ENCODE data around the gene SLC12A3. TPM values are rescaled to one million over a fixed set of nuclear protein-coding genes. Genes with fewer than 3 reads are reported as not detected.

Gene SLC12A3
- total and polyA plus RNA-seq, 4 experiments from 2014 or later: not detected

DNA sequence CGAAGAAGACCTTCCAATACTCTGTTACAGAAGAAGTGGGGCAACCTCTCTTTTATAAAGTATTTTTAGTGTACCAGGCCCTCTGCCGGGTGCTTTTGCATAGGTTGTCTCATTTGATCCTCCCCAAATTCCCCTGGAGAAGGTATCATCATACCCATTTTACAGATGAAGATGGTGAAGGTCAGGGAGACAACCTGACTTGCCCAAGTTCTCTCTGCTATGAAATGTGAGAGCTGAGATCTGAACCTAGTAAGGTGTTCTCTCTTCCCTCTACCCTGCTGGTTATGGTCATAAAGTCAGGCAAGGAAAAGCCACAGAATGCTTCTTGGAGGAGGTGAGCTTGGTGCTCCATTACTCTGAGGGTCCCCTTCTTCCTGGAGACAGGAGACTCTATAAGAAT lies 38.9 kb downstream of the SLC12A3 start:
- peak overlapping the region in 1 of 7 donors; percentile 24 for H3K27ac Mint-ChIP-seq
- H3K27me3 ChIP-seq (ENCODE audit: insufficient read depth, low read length): no peaks in the 10 kb centered on the region
- CTCF ChIA-PET (ENCODE audit: partially characterized antibody): no interaction called here

DNA sequence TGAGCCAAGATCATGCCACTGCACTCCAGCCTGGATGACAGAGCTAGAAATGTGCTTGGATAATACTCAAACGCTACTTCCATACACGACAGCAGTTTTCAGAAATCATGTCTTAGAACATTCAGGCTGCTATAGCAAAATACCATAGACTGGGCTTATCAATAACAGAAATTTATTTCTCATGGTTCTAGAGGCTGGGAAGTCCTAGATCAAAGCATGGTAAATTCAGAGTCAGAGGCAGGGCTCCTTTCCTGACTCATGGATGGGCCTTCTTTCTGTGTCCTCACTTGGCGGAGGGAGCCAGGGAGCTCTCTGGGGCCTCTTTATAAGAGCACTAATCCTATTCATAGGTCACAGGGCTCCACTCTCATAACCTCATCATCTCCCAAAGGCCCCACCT lies 42.4 kb downstream of the SLC12A3 start:
- H3K4me3 ChIP-seq (ENCODE audit: low read length in 2 of 2): no peak overlapping the region
- peaks cover 10% of the 10 kb centered on the region for H3K4me1 ChIP-seq (ENCODE audit: insufficient read depth, low read length)
- H3K27me3 ChIP-seq (ENCODE audit: insufficient read depth, low read length): no peaks in the 10 kb centered on the region
- H3K36me3 Mint-ChIP-seq: no peaks in the 10 kb centered on the region
- no peak overlapping the region for H3K27ac Mint-ChIP-seq
- peaks cover 0 to 5% of the 10 kb centered on the region in 2 donors for H3K27me3 Mint-ChIP-seq
- no peaks in the 10 kb centered on the region for H3K9me3 ChIP-seq (ENCODE audit: control insufficient read depth in 1 of 2, low read length in 2 of 2)
- H3K36me3 ChIP-seq (ENCODE audit: insufficient read depth, low read length): no peaks in the 10 kb centered on the region
- peaks cover 2 to 9% (median 4%) of the 10 kb centered on the region in 4 donors for H3K4me1 Mint-ChIP-seq
- ChIA-PET CTCF (ENCODE audit: partially characterized antibody) (interaction anchor here (0.5 kb wide), 1 partner anchor 44 kb away, joined by 3 read pairs; no protein-coding TSS in a partner anchor), POLR2A (ENCODE audit: partially characterized antibody) (interaction anchor here (1.0 kb wide), 1 partner anchor 21 kb away, joined by 4 read pairs; no protein-coding TSS in a partner anchor)
- H3K27ac ChIP-seq (ENCODE audit: low read depth, low read length): no peak overlapping the region
- DNase-seq: no peak
- peaks cover 0 to 3% (median 0%) of the 10 kb centered on the region in 8 donors for H3K9me3 Mint-ChIP-seq
- no peak overlapping the region for H3K4me3 Mint-ChIP-seq
- intact Hi-C loops (cut with micrococcal nuclease): no loop called here

More for the DNA sequence above, 38.9 kb downstream of the SLC12A3 start:
- intact Hi-C loops (cut with micrococcal nuclease): no loop called here
- Histone ChIP-seq H3K4me3 (ENCODE audit: low read length in 2 of 2) (no peak overlapping the region), H3K27ac (ENCODE audit: low read depth, low read length) (no peak overlapping the region), H3K9me3 (ENCODE audit: control insufficient read depth in 1 of 2, low read length in 2 of 2) (no peaks in the 10 kb centered on the region), H3K36me3 (ENCODE audit: insufficient read depth, low read length) (no peaks in the 10 kb centered on the region), H3K4me1 (ENCODE audit: insufficient read depth, low read length) (peaks cover 9% of the 10 kb centered on the region)
- Mint-ChIP-seq H3K9me3 (peaks cover 0 to 3% (median 0%) of the 10 kb centered on the region in 8 donors), H3K36me3 (no peaks in the 10 kb centered on the region), H3K27me3 (peaks cover 0 to 4% of the 10 kb centered on the region in 2 donors), H3K4me3 (no peak overlapping the region), H3K4me1 (peaks cover 4 to 14% (median 11%) of the 10 kb centered on the region in 4 donors)
- DNase-seq: no peak
- POLR2A ChIA-PET (ENCODE audit: partially characterized antibody): no interaction called here

DNA sequence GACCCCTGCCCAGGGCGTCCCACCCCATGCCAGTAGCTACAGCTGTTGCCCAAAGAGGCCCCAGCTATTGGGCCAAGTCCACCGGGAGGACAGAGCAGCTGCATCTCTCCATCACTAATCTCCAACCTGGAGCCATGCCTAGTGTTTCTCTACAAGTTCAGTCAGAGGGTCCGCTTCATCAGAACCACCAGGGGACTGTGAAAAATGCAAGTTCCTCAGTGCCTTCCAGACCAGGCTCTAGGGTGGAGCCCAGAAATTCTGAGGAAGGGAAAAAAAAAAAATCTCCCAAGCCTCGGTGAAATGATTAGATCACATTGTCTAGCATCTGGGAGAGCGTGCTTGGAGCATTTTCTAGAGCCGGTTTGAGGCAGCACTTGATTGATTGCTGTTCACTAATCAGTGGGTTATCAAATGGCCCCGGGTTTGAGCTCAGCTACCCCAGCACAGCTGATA lies 44.5 kb downstream of the SLC12A3 start:
- Histone ChIP-seq H3K27me3 (ENCODE audit: insufficient read depth, low read length) (no peaks in the 10 kb centered on the region), H3K27ac (ENCODE audit: low read depth, low read length) (no peak overlapping the region), H3K9me3 (ENCODE audit: control insufficient read depth in 1 of 2, low read length in 2 of 2) (no peaks in the 10 kb centered on the region), H3K4me3 (ENCODE audit: low read length in 2 of 2) (no peak overlapping the region), H3K36me3 (ENCODE audit: insufficient read depth, low read length) (no peaks in the 10 kb centered on the region), H3K4me1 (ENCODE audit: insufficient read depth, low read length) (peaks cover 10% of the 10 kb centered on the region)
- no peak overlapping the region for H3K27ac Mint-ChIP-seq
- no peak overlapping the region for H3K4me3 Mint-ChIP-seq
- DNase-seq: no peak
- H3K36me3 Mint-ChIP-seq: no peaks in the 10 kb centered on the region
- POLR2A ChIA-PET (ENCODE audit: partially characterized antibody): no interaction called here
- H3K27me3 Mint-ChIP-seq: peaks cover 1 to 6% of the 10 kb centered on the region in 2 donors
- CTCF ChIA-PET (ENCODE audit: partially characterized antibody): no interaction called here
- H3K4me1 Mint-ChIP-seq: peaks cover 4 to 9% (median 6%) of the 10 kb centered on the region in 4 donors
- H3K9me3 Mint-ChIP-seq: peaks cover 0 to 3% (median 0%) of the 10 kb centered on the region in 8 donors
- intact Hi-C loops (cut with micrococcal nuclease): no loop called here

DNA sequence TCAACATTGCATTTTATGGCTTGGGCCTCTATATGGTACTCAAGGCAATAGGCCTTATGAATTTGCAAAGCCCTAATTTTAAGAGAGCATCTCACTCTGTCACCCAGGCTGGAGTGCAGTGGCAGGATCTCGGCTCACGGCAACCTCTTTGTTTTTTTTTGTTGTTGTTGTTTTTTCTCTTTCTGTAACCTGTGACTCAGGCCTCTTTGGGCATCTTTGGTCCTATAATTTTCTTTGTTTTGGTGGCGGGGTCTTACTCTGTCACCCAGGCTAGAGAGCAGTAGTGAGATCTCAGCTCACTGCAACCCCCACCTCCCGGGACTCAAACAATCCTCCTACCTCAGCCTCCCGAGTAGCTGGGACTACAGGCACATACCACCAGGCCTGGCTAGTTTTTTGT lies 45.1 kb downstream of the SLC12A3 start:
- POLR2A ChIA-PET (ENCODE audit: partially characterized antibody): no interaction called here
- Histone ChIP-seq H3K4me3 (ENCODE audit: low read length in 2 of 2) (no peak overlapping the region), H3K27ac (ENCODE audit: low read depth, low read length) (no peak overlapping the region), H3K4me1 (ENCODE audit: insufficient read depth, low read length) (peaks cover 10% of the 10 kb centered on the region), H3K27me3 (ENCODE audit: insufficient read depth, low read length) (no peaks in the 10 kb centered on the region), H3K36me3 (ENCODE audit: insufficient read depth, low read length) (no peaks in the 10 kb centered on the region), H3K9me3 (ENCODE audit: control insufficient read depth in 1 of 2, low read length in 2 of 2) (no peaks in the 10 kb centered on the region)
- Mint-ChIP-seq H3K4me3 (no peak overlapping the region), H3K9me3 (peaks cover 0 to 3% (median 0%) of the 10 kb centered on the region in 8 donors), H3K27me3 (peaks cover 3 to 6% of the 10 kb centered on the region in 2 donors), H3K27ac (peak overlapping the region in 2 of 7 donors; percentile 4 to 53), H3K4me1 (peaks cover 4 to 10% (median 7%) of the 10 kb centered on the region in 4 donors), H3K36me3 (no peaks in the 10 kb centered on the region)
- CTCF ChIA-PET (ENCODE audit: partially characterized antibody): interaction anchor here (1.6 kb wide), 1 partner anchor 42 kb away, joined by 3 read pairs; no protein-coding TSS in a partner anchor
- no peak for DNase-seq
- intact Hi-C loops (cut with micrococcal nuclease): no loop called here

DNA sequence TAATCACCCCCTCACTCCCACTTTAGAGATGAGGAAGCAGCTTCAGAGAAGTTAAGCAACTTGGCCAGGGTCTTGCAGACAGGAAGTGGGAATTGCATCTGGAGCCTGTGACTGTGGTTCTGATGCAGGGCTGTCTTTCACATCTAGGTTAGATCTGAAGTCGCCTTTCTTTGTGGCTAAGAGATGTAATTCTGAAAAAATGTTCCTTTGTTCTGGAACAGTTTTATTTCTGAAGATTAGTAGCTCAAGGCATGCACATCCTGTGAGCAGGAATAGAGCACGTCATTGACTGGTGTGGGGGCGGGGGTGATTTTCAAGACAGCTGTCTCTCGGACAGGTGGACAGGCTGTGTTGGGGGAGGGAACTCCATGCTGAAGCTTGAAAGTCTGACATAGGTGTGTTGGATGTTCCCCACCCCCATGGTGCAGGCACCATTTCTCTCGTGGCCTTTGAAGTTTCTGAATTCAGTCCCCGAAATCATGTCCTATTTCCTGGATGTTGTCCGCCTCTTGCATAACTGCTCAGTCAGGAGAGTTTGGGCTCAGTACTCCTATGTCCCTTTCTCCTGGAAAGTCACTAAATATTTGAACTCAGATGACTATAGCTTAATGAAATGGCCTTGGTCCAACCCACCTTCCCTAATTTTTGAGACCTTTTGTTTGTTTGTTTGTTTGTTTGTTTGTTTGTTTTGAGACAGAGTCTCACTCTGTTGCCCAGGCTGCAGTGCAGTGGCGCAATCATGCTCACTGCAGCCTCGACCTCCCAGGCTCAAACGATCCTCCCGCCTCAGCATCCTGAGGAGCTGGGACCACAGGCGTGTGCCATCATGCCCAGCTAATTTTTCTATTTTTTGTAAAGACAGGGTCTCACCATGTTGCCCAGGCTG lies 45.9 kb downstream of the SLC12A3 start:
- Histone ChIP-seq H3K9me3 (ENCODE audit: control insufficient read depth in 1 of 2, low read length in 2 of 2) (no peaks in the 10 kb centered on the region), H3K36me3 (ENCODE audit: insufficient read depth, low read length) (no peaks in the 10 kb centered on the region), H3K4me1 (ENCODE audit: insufficient read depth, low read length) (peaks cover 10% of the 10 kb centered on the region), H3K4me3 (ENCODE audit: low read length in 2 of 2) (no peak overlapping the region), H3K27me3 (ENCODE audit: insufficient read depth, low read length) (no peaks in the 10 kb centered on the region), H3K27ac (ENCODE audit: low read depth, low read length) (no peak overlapping the region)
- H3K36me3 Mint-ChIP-seq: no peaks in the 10 kb centered on the region
- peaks cover 4 to 10% (median 7%) of the 10 kb centered on the region in 4 donors for H3K4me1 Mint-ChIP-seq
- H3K9me3 Mint-ChIP-seq: peaks cover 0 to 3% (median 0%) of the 10 kb centered on the region in 8 donors
- H3K27me3 Mint-ChIP-seq: peaks cover 3 to 6% of the 10 kb centered on the region in 2 donors
- POLR2A ChIA-PET (ENCODE audit: partially characterized antibody): interaction anchor here (1.3 kb wide), 1 partner anchor 21 kb away, joined by 5 read pairs; the partner anchor contains the start of gene HERPUD1
- DNase-seq: no peak
- intact Hi-C loops (cut with micrococcal nuclease): no loop called here
- peak overlapping the region in 1 of 7 donors; percentile 4 for H3K27ac Mint-ChIP-seq
- H3K4me3 Mint-ChIP-seq: peak overlapping the region in 1 of 8 donors; percentile 22
- CTCF ChIA-PET (ENCODE audit: partially characterized antibody): interaction anchor here (1.6 kb wide), 1 partner anchor 41 kb away, joined by 3 read pairs; no protein-coding TSS in a partner anchor

DNA sequence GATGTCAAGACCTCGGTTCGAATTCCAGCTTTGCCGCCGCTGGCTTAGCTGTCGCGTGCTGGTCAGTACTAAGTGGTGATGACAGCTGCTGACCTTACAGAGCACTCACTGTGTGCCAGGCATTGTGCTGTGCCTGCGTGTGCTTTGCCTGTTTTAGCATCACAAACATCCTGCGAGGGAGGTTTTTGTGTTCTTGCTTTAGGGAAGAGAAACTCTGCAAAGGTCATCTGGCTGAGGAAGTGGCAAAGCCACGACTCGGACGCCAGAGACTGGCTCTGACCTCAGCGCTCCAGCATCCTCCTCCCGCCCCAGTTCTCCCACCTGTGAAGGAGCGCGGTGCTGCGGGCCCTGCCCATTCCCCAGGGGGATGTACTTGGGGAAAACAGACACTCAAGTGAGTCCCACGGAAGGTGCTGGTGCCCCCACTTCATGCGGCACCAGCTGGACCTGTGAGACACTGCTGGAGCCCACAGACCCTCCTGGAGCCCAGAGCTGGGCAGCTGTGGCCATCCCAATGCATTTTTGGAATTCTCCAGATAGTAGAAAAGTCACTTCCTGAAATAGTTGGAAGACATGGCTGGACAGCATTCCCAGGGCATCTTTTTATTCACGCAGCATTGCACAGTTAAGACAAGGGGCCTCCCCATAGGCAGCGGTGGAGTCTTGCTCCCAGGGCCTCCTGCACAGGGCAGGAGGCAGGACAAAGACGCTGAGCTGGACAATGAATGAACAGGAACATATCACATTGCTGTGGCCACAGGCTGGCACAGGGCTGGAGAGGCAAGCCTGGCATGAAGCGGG lies 47.0 kb downstream of the SLC12A3 start:
- H3K36me3 ChIP-seq (ENCODE audit: insufficient read depth, low read length): no peaks in the 10 kb centered on the region
- no peaks in the 10 kb centered on the region for H3K27me3 ChIP-seq (ENCODE audit: insufficient read depth, low read length)
- POLR2A ChIA-PET (ENCODE audit: partially characterized antibody): interaction anchor here (1.3 to 1.5 kb wide), 2 partner anchors 20 kb away, joined by 4 to 5 read pairs; partner anchors contain the start of gene HERPUD1
- H3K4me3 Mint-ChIP-seq: no peak overlapping the region
- H3K9me3 Mint-ChIP-seq: no peaks in the 10 kb centered on the region
- H3K27ac ChIP-seq (ENCODE audit: low read depth, low read length): no peak overlapping the region
- peaks cover 18% of the 10 kb centered on the region for H3K4me1 ChIP-seq (ENCODE audit: insufficient read depth, low read length)
- no peaks in the 10 kb centered on the region for H3K9me3 ChIP-seq (ENCODE audit: control insufficient read depth in 1 of 2, low read length in 2 of 2)
- intact Hi-C loops (cut with micrococcal nuclease): no loop called here
- peaks cover 12 to 17% (median 15%) of the 10 kb centered on the region in 4 donors for H3K4me1 Mint-ChIP-seq
- no peak for DNase-seq
- peaks cover 3 to 6% of the 10 kb centered on the region in 2 donors for H3K27me3 Mint-ChIP-seq
- H3K36me3 Mint-ChIP-seq: no peaks in the 10 kb centered on the region
- H3K27ac Mint-ChIP-seq: no peak overlapping the region
- H3K4me3 ChIP-seq (ENCODE audit: low read length in 2 of 2): no peak overlapping the region
- CTCF ChIA-PET (ENCODE audit: partially characterized antibody): interaction anchor here (1.6 kb wide), 1 partner anchor 40 kb away, joined by 3 read pairs; no protein-coding TSS in a partner anchor

Data from CD4-positive, alpha-beta memory T cell (primary cell).